Mammary epithelial cell (primary cell): Measurements from ENCODE around the gene ARHGEF2.

ENCODE experiments used
- EZH2 ChIP-seq: IDR thresholded peaks from 2 replicates; pipeline ENCODE4 v1.6.1; 2012; ENCODE audit warnings: low read length, inconsistent platforms, borderline replicate concordance
- TF ChIP-seq, protein P1 (sequence below), 2 donors: IDR thresholded peaks in 1 of 2; conservative IDR thresholded peaks in 1 of 2; 2 replicates each; pipeline ENCODE4 v1.5.1; 2011 to 2012; ENCODE audit warnings: inconsistent platforms in 2 of 2, low read length in 2 of 2, mild to moderate bottlenecking in 2 of 2, control low read depth in 1 of 2, low read depth in 1 of 2; ENCODE audit not compliant: insufficient read depth in 1 of 2; ENCODE audit errors: extremely low read depth in 1 of 2

DNA sequence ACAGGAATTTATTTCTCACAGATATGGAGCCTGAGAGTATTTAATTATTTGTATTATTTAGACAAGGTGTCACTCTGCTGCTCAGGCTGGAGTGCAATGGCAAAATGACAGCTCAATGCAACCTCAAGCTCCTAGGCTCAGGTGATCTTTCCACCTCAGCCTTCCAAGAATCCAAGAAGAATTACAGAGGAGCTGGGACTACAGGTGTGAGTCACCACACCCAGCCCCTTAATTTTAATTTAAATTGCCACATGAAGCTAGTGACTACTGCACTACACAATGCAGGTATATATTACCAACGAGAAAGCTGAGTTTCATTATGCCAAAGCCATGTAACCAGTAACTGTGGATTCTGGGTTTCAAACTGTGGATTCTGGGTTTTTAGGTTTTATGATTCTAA lies 46.3 kb downstream of the ARHGEF2 start:
- TF ChIP-seq, protein P1, sequence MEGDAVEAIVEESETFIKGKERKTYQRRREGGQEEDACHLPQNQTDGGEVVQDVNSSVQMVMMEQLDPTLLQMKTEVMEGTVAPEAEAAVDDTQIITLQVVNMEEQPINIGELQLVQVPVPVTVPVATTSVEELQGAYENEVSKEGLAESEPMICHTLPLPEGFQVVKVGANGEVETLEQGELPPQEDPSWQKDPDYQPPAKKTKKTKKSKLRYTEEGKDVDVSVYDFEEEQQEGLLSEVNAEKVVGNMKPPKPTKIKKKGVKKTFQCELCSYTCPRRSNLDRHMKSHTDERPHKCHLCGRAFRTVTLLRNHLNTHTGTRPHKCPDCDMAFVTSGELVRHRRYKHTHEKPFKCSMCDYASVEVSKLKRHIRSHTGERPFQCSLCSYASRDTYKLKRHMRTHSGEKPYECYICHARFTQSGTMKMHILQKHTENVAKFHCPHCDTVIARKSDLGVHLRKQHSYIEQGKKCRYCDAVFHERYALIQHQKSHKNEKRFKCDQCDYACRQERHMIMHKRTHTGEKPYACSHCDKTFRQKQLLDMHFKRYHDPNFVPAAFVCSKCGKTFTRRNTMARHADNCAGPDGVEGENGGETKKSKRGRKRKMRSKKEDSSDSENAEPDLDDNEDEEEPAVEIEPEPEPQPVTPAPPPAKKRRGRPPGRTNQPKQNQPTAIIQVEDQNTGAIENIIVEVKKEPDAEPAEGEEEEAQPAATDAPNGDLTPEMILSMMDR (conservative IDR thresholded peaks at IDR 0.05 in 1 of 2, IDR thresholded peaks at IDR 0.05 in 1 of 2; ENCODE audit: extremely low read depth in 1 of 2, insufficient read depth in 1 of 2, low read depth in 1 of 2, low read length in 2 of 2): no peak
- no peak for TF ChIP-seq EZH2
